Breast epithelium (tissue), 3 donors: ENCODE data around the gene PHLDA3.

Experiments used
- POLR2A ChIP-seq: fragments of 450-650 bp; IDR thresholded peaks from one replicate; pipeline ENCODE4 v1.6.1; 2016; ENCODE audit warnings: antibody characterized with exemption, mild to moderate bottlenecking, moderate library complexity
- POLR2AphosphoS5 ChIP-seq, 3 donors: sonication (generic); formaldehyde crosslinking; IDR thresholded peaks; one replicate each; pipeline ENCODE4 v1.6.1; 2017; ENCODE audit warnings: antibody characterized with exemption in 3 of 3
- TF ChIP-seq, protein P1 (sequence below), 3 donors: fragments of 450-650 bp; IDR thresholded peaks; one replicate each; pipeline ENCODE4 v1.5.1; 2016 to 2017; ENCODE audit warnings: antibody characterized with exemption in 3 of 3, mild to moderate bottlenecking in 3 of 3, moderate library complexity in 3 of 3

- TF ChIP-seq, protein P1, sequence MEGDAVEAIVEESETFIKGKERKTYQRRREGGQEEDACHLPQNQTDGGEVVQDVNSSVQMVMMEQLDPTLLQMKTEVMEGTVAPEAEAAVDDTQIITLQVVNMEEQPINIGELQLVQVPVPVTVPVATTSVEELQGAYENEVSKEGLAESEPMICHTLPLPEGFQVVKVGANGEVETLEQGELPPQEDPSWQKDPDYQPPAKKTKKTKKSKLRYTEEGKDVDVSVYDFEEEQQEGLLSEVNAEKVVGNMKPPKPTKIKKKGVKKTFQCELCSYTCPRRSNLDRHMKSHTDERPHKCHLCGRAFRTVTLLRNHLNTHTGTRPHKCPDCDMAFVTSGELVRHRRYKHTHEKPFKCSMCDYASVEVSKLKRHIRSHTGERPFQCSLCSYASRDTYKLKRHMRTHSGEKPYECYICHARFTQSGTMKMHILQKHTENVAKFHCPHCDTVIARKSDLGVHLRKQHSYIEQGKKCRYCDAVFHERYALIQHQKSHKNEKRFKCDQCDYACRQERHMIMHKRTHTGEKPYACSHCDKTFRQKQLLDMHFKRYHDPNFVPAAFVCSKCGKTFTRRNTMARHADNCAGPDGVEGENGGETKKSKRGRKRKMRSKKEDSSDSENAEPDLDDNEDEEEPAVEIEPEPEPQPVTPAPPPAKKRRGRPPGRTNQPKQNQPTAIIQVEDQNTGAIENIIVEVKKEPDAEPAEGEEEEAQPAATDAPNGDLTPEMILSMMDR (IDR thresholded peaks at IDR 0.05): no peak
- TF ChIP-seq POLR2AphosphoS5 (IDR thresholded peaks at IDR 0.05): no peak
- no peak for TF ChIP-seq POLR2A
These were observed 16.1 kb downstream of the PHLDA3 start for GRCh38 chr1:201452866-201453265.
